ENCODE results near the gene EHMT1. TPM values are rescaled to one million over a fixed set of nuclear protein-coding genes. Genes with fewer than 3 reads are reported as not detected.
A peak's percentile ranks its signal among the peaks of the same experiment; 100 is the strongest.

EHMT1 gene
- total and polyA plus RNA-seq, 2 donors from 2014 or later, result 15.8 to 92.9 TPM

GRCh38 chr9:137578518-137579258 lies 40.1 kb upstream of the EHMT1 start, which contains the start of gene DPH7:
Gene DPH7, minus strand, starts transcription at chr9:137578925. Its CDS starts 148 bp downstream, at chr9:137578777.
- no peaks in the 10 kb centered on the region for H3K9me3 ChIP-seq (ENCODE audit: control insufficient read depth in 2 of 3, insufficient read depth in 1 of 3, low read length in 3 of 3)
- no peaks in the 10 kb centered on the region for H3K27me3 ChIP-seq (ENCODE audit: control insufficient read depth, insufficient read depth, low read length)
- H3K4me1 ChIP-seq (ENCODE audit: control insufficient read depth in 2 of 3, insufficient read depth in 2 of 3, low read depth in 1 of 3, low read length in 3 of 3), result peaks cover 0 to 13% (median 4%) of the 10 kb centered on the region in 3 donors
- H3K27ac ChIP-seq (ENCODE audit: low read depth in 2 of 2, low read length in 2 of 2), result peak within 1 kb of the TSS; percentile 22 to 66
- peak within 1 kb of the TSS; percentile 60 to 76 (median 75) for H3K4me3 ChIP-seq (ENCODE audit: low read length in 3 of 3)
- FAIRE-seq, result no peak
- peak within 1 kb of the TSS; percentile 29 to 81 (median 65) for H3K9ac ChIP-seq (ENCODE audit: low read length in 3 of 3)
- peak; percentile 91 for TF ChIP-seq CTCF (IDR thresholded peaks at IDR 0.05; ENCODE audit: borderline replicate concordance, extremely low read depth, insufficient read depth)
- peak; percentile 93 to 98 (median 96) for DNase-seq
- intact Hi-C loops (cut with DNase I), result no loop called here
- H3K36me3 ChIP-seq (ENCODE audit: control insufficient read depth in 2 of 3, insufficient read depth in 3 of 3, low read length in 3 of 3), result peaks cover 3 to 27% (median 15%) of the 10 kb centered on the region in 3 donors

- no peak for TF ChIP-seq CTCF (IDR thresholded peaks at IDR 0.05; ENCODE audit: borderline replicate concordance, extremely low read depth, insufficient read depth)
Observed at GRCh38 chr9:137579259-137579604, 39.6 kb upstream of the EHMT1 start.

GRCh38 chr9:137580209-137580953 lies 38.4 kb upstream of the EHMT1 start:
- intact Hi-C loops (cut with DNase I), result no loop called here
- Histone ChIP-seq H3K4me3 (ENCODE audit: low read length in 3 of 3) (no peak overlapping the region), H3K36me3 (ENCODE audit: control insufficient read depth in 2 of 3, insufficient read depth in 3 of 3, low read length in 3 of 3) (peaks cover 3 to 17% (median 9%) of the 10 kb centered on the region in 3 donors), H3K27me3 (ENCODE audit: control insufficient read depth, insufficient read depth, low read length) (no peaks in the 10 kb centered on the region), H3K9ac (ENCODE audit: low read length in 3 of 3) (peak overlapping the region in 1 of 3 donors; percentile 40), H3K4me1 (ENCODE audit: control insufficient read depth in 2 of 3, insufficient read depth in 2 of 3, low read depth in 1 of 3, low read length in 3 of 3) (peaks cover 0 to 13% (median 4%) of the 10 kb centered on the region in 3 donors), H3K27ac (ENCODE audit: low read depth in 2 of 2, low read length in 2 of 2) (no peak overlapping the region), H3K9me3 (ENCODE audit: control insufficient read depth in 2 of 3, insufficient read depth in 1 of 3, low read length in 3 of 3) (no peaks in the 10 kb centered on the region)
- TF ChIP-seq CTCF (IDR thresholded peaks at IDR 0.05; ENCODE audit: borderline replicate concordance, extremely low read depth, insufficient read depth), result no peak
- no peak for DNase-seq
- no peak for FAIRE-seq

More at GRCh38 chr9:137579259-137579604, 39.6 kb upstream of the EHMT1 start:
- DNase-seq (peak in 1 of 5 donors; percentile 72), FAIRE-seq (no peak)
- Histone ChIP-seq H3K9ac (ENCODE audit: low read length in 3 of 3) (peak overlapping the region in 2 of 3 donors; percentile 43 to 81), H3K36me3 (ENCODE audit: control insufficient read depth in 2 of 3, insufficient read depth in 3 of 3, low read length in 3 of 3) (peaks cover 3 to 25% (median 12%) of the 10 kb centered on the region in 3 donors), H3K27me3 (ENCODE audit: control insufficient read depth, insufficient read depth, low read length) (no peaks in the 10 kb centered on the region), H3K27ac (ENCODE audit: low read depth in 2 of 2, low read length in 2 of 2) (peak overlapping the region; percentile 22 to 28), H3K4me3 (ENCODE audit: low read length in 3 of 3) (peak overlapping the region; percentile 54 to 75 (median 60)), H3K4me1 (ENCODE audit: control insufficient read depth in 2 of 3, insufficient read depth in 2 of 3, low read depth in 1 of 3, low read length in 3 of 3) (peaks cover 0 to 13% (median 4%) of the 10 kb centered on the region in 3 donors), H3K9me3 (ENCODE audit: control insufficient read depth in 2 of 3, insufficient read depth in 1 of 3, low read length in 3 of 3) (no peaks in the 10 kb centered on the region)
- intact Hi-C loops (cut with DNase I), result no loop called here

Data from kidney (tissue), 14 donors.